GM23338 (cell line): ENCODE data around the gene SPON2. TPM values are rescaled to one million over a fixed set of nuclear protein-coding genes. Genes with fewer than 3 reads are reported as not detected.

ENCODE experiments used
- ATAC-seq: fragments of 200-7000 bp; cut with Tn5 transposase; 3 replicates; pipeline ENCODE4 v1.9.1; 2020
- DNase-seq: peaks from one replicate; pipeline ENCODE4 v3.0.0-alpha.2; 2015; ENCODE audit warnings: low spot score
- H2AFZ ChIP-seq: fragments of 200-600 bp; sonication (generic); 2 replicates; pipeline ENCODE4 v1.8.0; 2016; ENCODE audit warnings: antibody characterized with exemption, mild to moderate bottlenecking, moderate library complexity
- H3F3A ChIP-seq: fragments of 200-600 bp; sonication (generic); replicated peaks from 2 replicates; pipeline ENCODE4 v1.8.0; 2017; ENCODE audit warnings: antibody characterized with exemption, mixed run types, low read depth
- H3K27ac ChIP-seq: fragments of 200-600 bp; sonication (generic); 2 replicates; pipeline ENCODE4 v1.6.1; 2016; ENCODE audit warnings: low read depth
- H3K27me3 ChIP-seq: fragments of 200-600 bp; sonication (generic); 2 replicates; pipeline ENCODE4 v1.8.0; 2016; ENCODE audit warnings: mild to moderate bottlenecking, mixed run types, moderate library complexity; ENCODE audit not compliant: insufficient read depth
- H3K36me3 ChIP-seq: fragments of 200-600 bp; sonication (generic); 2 replicates; pipeline ENCODE4 v1.8.0; 2016; ENCODE audit warnings: mild to moderate bottlenecking; ENCODE audit not compliant: insufficient read depth
- H3K4me1 ChIP-seq: fragments of 200-600 bp; sonication (generic); 2 replicates; pipeline ENCODE4 v1.8.0; 2016; ENCODE audit warnings: mild to moderate bottlenecking, moderate library complexity; ENCODE audit not compliant: insufficient read depth
- H3K4me2 ChIP-seq: fragments of 200-600 bp; sonication (generic); 2 replicates; pipeline ENCODE4 v1.7.1; 2017; ENCODE audit warnings: mixed run types
- H3K4me3 ChIP-seq: fragments of 200-600 bp; sonication (generic); 2 replicates; pipeline ENCODE4 v1.6.1; 2016; ENCODE audit warnings: mixed run types
- H3K79me2 ChIP-seq: fragments of 200-600 bp; sonication (generic); replicated peaks from 2 replicates; pipeline ENCODE4 v1.8.0; 2017; ENCODE audit warnings: mild to moderate bottlenecking; ENCODE audit not compliant: insufficient read depth
- H3K9me2 ChIP-seq: fragments of 200-600 bp; sonication (generic); 2 replicates; pipeline ENCODE4 v1.8.0; 2017; ENCODE audit not compliant: insufficient read depth
- H4K20me1 ChIP-seq: fragments of 200-600 bp; sonication (generic); replicated peaks from 2 replicates; pipeline ENCODE4 v1.8.0; 2017; ENCODE audit warnings: mild to moderate bottlenecking; ENCODE audit not compliant: insufficient read depth
- H3K27ac Mint-ChIP-seq: 2 replicates; pipeline ENCODE4 v1.8.0; 2020; ENCODE audit warnings: inconsistent platforms, mild to moderate bottlenecking, moderate library complexity, mixed read lengths
- H3K27me3 Mint-ChIP-seq: 3 replicates; pipeline ENCODE4 v1.8.0; 2022; ENCODE audit warnings: low read depth, mild to moderate bottlenecking, moderate library complexity, mixed read lengths, inconsistent platforms; ENCODE audit not compliant: insufficient read depth, poor library complexity
- H3K36me3 Mint-ChIP-seq: 3 replicates; pipeline ENCODE4 v1.8.0; 2021; ENCODE audit warnings: low read depth, mild to moderate bottlenecking, inconsistent platforms, moderate library complexity, mixed read lengths
- H3K4me1 Mint-ChIP-seq: 3 replicates; pipeline ENCODE4 v1.8.0; 2020; ENCODE audit warnings: mild to moderate bottlenecking, inconsistent platforms, mixed read lengths
- H3K4me3 Mint-ChIP-seq: 3 replicates; pipeline ENCODE4 v1.8.0; 2021; ENCODE audit warnings: moderate library complexity, mild to moderate bottlenecking, inconsistent platforms, mixed read lengths
- H3K9me3 Mint-ChIP-seq: 3 replicates; pipeline ENCODE4 v1.8.0; 2020; ENCODE audit warnings: moderate library complexity, mild to moderate bottlenecking, inconsistent platforms, mixed read lengths
- CREB1 ChIP-seq: fragments of 250-450 bp; sonication (Bioruptor Pico); IDR thresholded peaks from 2 replicates; pipeline ENCODE4 v1.5.0; 2020; ENCODE audit warnings: low read depth, mild to moderate bottlenecking, moderate library complexity
- EZH2 ChIP-seq: fragments of 200-600 bp; sonication (generic); IDR thresholded peaks from one replicate; pipeline ENCODE4 v1.8.0; 2017; ENCODE audit warnings: antibody characterized with exemption, mild to moderate bottlenecking, low read depth; ENCODE audit not compliant: unreplicated experiment
- EZH2phosphoT487 ChIP-seq: fragments of 200-600 bp; sonication (generic); IDR thresholded peaks from one replicate; pipeline ENCODE4 v1.8.1; 2018; ENCODE audit warnings: antibody characterized with exemption; ENCODE audit not compliant: unreplicated experiment
- JUNB ChIP-seq: IDR thresholded peaks from one replicate; pipeline ENCODE4 v1.6.1; 2016; ENCODE audit warnings: antibody characterized with exemption; ENCODE audit not compliant: unreplicated experiment
- NANOG ChIP-seq: IDR thresholded peaks from 2 replicates; pipeline ENCODE4 v1.6.1; 2016; ENCODE audit warnings: antibody characterized with exemption, borderline replicate concordance
- POLR2AphosphoS5 ChIP-seq: IDR thresholded peaks from 2 replicates; pipeline ENCODE4 v1.6.1; 2016; ENCODE audit warnings: antibody characterized with exemption, low read depth
- REST ChIP-seq: IDR thresholded peaks from one replicate; pipeline ENCODE4 v1.6.1; 2018; ENCODE audit warnings: antibody characterized with exemption; ENCODE audit not compliant: unreplicated experiment
- STAT1 ChIP-seq: IDR thresholded peaks from one replicate; pipeline ENCODE4 v1.6.1; 2016; ENCODE audit warnings: antibody characterized with exemption; ENCODE audit not compliant: unreplicated experiment
- ZNF114 ChIP-seq: fragments of 250-450 bp; sonication (Bioruptor Pico); IDR thresholded peaks from 2 replicates; pipeline ENCODE4 v1.5.0; 2020; ENCODE audit warnings: mild to moderate bottlenecking, moderate library complexity
- ZNF331 ChIP-seq: fragments of 250-450 bp; sonication (Bioruptor Pico); IDR thresholded peaks from 2 replicates; pipeline ENCODE4 v1.5.0; 2020; ENCODE audit warnings: low read depth, mild to moderate bottlenecking, moderate library complexity
- polyA plus RNA-seq: library from polyadenylated mRNA; unstranded; fragments of >200 nt; fragmentation: Nextera tagmentation; extraction: Ambion mirVana; gene quantifications from 2 replicates; pipeline ENCODE4 v1.2.1, GENCODE V29; 2016
- total RNA-seq: library from RNA; depleted of rRNA; stranded (reverse); fragments of >200 nt; shearing (Covaris generic); gene quantifications from 2 replicates; pipeline ENCODE4 v1.2.3, GENCODE V29; 2014
- TF ChIP-seq, protein P1 (sequence below), 2 experiments: fragments of 200-600 bp in 1 of 2; sonication (generic) in 1 of 2; conservative IDR thresholded peaks; 2 replicates each; pipeline versions ENCODE4 v1.5.1 to v1.6.1; 2016 to 2017; ENCODE audit warnings: antibody characterized with exemption in 2 of 2, low read depth in 2 of 2, mild to moderate bottlenecking in 2 of 2, moderate library complexity in 1 of 2
- TF ChIP-seq, protein P2 (sequence below): IDR thresholded peaks from 2 replicates; pipeline ENCODE4 v1.6.1; 2016; ENCODE audit warnings: antibody characterized with exemption

Gene SPON2
- total and polyA plus RNA-seq, 2 experiments from 2014 or later, result 2.1 to 2.4 TPM

- H3K36me3 Mint-ChIP-seq, result no peaks in the 10 kb centered on the region
- Histone ChIP-seq H3F3A (no peaks in the 10 kb centered on the region), H3K4me2 (no peak overlapping the region), H3K27ac (no peak overlapping the region), H3K9me2 (no peaks in the 10 kb centered on the region), H2AFZ (no peak overlapping the region), H3K27me3 (no peaks in the 10 kb centered on the region), H3K36me3 (no peaks in the 10 kb centered on the region), H3K4me1 (no peaks in the 10 kb centered on the region), H3K79me2 (no peaks in the 10 kb centered on the region), H4K20me1 (no peaks in the 10 kb centered on the region), H3K4me3 (no peak overlapping the region)
- H3K9me3 Mint-ChIP-seq, result no peaks in the 10 kb centered on the region
- H3K27ac Mint-ChIP-seq, result no peak overlapping the region
- peaks cover 8% of the 10 kb centered on the region for H3K27me3 Mint-ChIP-seq
- H3K4me1 Mint-ChIP-seq, result no peaks in the 10 kb centered on the region
- ATAC-seq, result no peak
- TF ChIP-seq ZNF331 (CRISPR knock-in tag), result no peak
- TF ChIP-seq JUNB, result no peak
- TF ChIP-seq REST, result no peak
- TF ChIP-seq POLR2AphosphoS5, result no peak
- TF ChIP-seq ZNF114 (CRISPR knock-in tag), result no peak
- TF ChIP-seq, protein P1, sequence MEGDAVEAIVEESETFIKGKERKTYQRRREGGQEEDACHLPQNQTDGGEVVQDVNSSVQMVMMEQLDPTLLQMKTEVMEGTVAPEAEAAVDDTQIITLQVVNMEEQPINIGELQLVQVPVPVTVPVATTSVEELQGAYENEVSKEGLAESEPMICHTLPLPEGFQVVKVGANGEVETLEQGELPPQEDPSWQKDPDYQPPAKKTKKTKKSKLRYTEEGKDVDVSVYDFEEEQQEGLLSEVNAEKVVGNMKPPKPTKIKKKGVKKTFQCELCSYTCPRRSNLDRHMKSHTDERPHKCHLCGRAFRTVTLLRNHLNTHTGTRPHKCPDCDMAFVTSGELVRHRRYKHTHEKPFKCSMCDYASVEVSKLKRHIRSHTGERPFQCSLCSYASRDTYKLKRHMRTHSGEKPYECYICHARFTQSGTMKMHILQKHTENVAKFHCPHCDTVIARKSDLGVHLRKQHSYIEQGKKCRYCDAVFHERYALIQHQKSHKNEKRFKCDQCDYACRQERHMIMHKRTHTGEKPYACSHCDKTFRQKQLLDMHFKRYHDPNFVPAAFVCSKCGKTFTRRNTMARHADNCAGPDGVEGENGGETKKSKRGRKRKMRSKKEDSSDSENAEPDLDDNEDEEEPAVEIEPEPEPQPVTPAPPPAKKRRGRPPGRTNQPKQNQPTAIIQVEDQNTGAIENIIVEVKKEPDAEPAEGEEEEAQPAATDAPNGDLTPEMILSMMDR (conservative IDR thresholded peaks at IDR 0.05; ENCODE audit: low read depth in 2 of 2), result no peak
- TF ChIP-seq CREB1 (CRISPR knock-in tag), result no peak
- TF ChIP-seq STAT1, result no peak
- no peak for TF ChIP-seq NANOG
- no peak for TF ChIP-seq EZH2phosphoT487
- no peak for TF ChIP-seq EZH2
- TF ChIP-seq, protein P2, sequence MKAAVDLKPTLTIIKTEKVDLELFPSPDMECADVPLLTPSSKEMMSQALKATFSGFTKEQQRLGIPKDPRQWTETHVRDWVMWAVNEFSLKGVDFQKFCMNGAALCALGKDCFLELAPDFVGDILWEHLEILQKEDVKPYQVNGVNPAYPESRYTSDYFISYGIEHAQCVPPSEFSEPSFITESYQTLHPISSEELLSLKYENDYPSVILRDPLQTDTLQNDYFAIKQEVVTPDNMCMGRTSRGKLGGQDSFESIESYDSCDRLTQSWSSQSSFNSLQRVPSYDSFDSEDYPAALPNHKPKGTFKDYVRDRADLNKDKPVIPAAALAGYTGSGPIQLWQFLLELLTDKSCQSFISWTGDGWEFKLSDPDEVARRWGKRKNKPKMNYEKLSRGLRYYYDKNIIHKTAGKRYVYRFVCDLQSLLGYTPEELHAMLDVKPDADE, result no peak
- no peak overlapping the region for H3K4me3 Mint-ChIP-seq
- DNase-seq, result peak; percentile 0
These were observed 32.6 kb upstream of the SPON2 start for GRCh38 chr4:1204828-1205585.
